Subcutaneous adipose tissue (tissue), 4 donors: ENCODE results near the gene LYG2. TPM values are rescaled to one million over a fixed set of nuclear protein-coding genes. Genes with fewer than 3 reads are reported as not detected.

Experiments
- CTCF ChIP-seq: fragments of 450-650 bp; IDR thresholded peaks from one replicate; pipeline ENCODE4 v1.5.1; 2016; ENCODE audit warnings: low read depth, mild to moderate bottlenecking, control low read depth, antibody characterized with exemption, moderate library complexity
- total RNA-seq, 4 donors: library from RNA; depleted of rRNA; stranded (reverse); fragments of >200 nt; gene quantifications; one replicate each; pipeline ENCODE4 v1.1.0, GENCODE V29; 2016

Gene LYG2
- total RNA-seq, 4 donors from 2014 or later, result not detected

DNA sequence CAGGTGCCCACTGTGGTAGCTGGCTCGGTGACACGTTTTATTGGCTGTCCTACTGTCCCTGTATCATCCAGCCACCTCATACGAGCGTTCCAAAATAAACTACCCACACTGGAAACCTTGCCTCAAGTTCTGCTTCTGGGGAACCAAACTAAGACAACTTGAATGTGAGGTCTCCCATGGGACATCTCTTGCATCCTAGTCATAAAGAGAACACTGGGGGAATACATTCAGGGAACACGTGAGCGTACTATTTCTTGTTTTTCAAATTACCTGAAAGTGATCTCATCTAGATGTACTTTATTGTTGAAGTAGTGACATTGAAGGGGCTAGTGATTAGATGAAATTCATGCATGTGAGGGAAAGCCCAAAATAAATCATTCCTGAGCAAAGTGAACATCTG lies 15.0 kb downstream of the LYG2 start:
- no peak for TF ChIP-seq CTCF

DNA sequence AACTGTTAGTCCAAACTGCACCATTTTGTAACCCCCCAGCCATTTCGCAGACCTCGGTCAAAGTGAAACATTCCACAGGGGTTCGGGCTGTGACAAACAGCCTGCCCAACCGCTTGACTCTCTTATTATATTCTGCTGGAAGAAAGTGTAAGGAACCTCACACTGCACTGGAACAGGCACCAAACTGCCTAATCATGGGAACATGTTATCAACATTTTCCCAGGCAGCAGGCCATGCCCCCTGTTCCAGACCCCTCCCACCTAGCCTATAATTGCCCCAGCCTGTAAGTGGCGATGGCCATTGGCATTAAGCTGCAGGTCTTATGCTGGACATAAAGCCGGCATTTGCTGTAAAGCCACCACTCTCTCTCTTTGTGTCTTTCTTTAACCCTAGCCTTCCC lies 16.9 kb downstream of the LYG2 start:
- TF ChIP-seq CTCF, result no peak

GRCh38 chr2:99217929-99218501 lies 37.5 kb downstream of the LYG2 start:
- no peak for TF ChIP-seq CTCF

DNA sequence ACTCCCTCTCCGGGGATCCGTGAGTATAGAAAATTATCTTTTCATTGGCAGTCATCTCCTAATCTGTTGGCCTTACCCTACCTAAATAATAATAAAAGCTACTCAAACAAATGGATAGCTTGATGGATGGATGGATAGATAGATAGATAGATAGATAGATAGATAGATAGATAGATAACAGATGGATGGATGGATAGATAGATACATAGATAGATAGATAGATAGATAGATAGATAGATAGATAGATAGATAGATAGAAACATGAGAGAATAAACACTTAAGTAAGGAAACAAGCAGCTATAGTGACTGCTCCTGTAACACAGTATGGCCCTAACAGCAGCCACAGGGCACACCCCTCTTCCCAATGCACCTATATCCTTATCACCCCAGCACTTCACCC lies 39.4 kb downstream of the LYG2 start:
- TF ChIP-seq CTCF, result no peak

GRCh38 chr2:99205491-99205890 lies 50.0 kb downstream of the LYG2 start:
- TF ChIP-seq CTCF, result no peak

DNA sequence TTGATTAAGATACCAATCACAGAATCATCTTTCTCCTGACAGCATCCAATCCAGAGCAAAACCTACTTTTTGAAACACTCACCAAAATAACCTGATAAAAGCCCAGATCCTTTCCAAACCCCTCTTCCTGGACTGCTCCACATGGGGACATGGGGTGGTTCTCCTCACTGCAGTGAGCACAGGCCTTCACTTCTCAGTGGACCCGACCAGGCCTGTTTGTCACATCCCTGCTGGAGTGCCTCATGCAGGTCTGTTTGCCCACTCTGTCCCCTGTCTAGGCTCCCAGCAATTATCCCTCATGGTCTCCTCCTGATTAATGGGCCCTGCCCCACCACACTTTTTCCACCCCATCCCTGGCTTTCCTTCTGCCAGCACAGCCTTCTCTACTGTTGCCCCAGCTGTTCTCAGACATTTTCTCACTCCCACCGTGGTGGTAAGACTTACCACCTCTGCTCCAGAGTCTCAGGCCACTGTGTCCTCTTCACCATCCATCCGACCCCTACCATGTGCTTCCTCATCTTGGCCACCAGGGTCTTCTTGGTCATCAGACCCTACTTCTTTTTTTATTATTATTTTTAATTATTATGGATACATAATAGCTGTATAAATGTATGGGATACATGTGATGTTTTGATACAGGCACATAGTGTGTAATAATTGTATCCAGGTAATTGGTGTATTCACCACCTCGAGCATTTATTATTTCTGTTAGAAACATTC lies 53.3 kb downstream of the LYG2 start:
- TF ChIP-seq CTCF, result no peak

GRCh38 chr2:99200076-99200800 lies 55.2 kb downstream of the LYG2 start:
- no peak for TF ChIP-seq CTCF
